GM19238 (cell line): Measurements from ENCODE around the gene ZNF385B.
"Not testable (repeated sequence)": the region's sequence is repeated elsewhere in the genome, so short reads cannot be mapped to it uniquely, and the experiment has no call there.

ENCODE experiments used
- DNase-seq: peaks from one replicate; pipeline ENCODE4 v3.0.0; 2011; ENCODE audit warnings: low spot score; ENCODE audit not compliant: insufficient read length

Gene ZNF385B

GRCh38 chr2:179636100-179636980 lies 225.1 kb downstream of the ZNF385B start:
- DNase-seq = no peak

GRCh38 chr2:179631769-179632385 lies 229.5 kb downstream of the ZNF385B start:
- not testable (repeated sequence) for DNase-seq

GRCh38 chr2:179629776-179630175 lies 231.6 kb downstream of the ZNF385B start:
- not testable (repeated sequence) for DNase-seq

GRCh38 chr2:179626261-179626660 lies 235.2 kb downstream of the ZNF385B start:
- DNase-seq = no peak

- no peak for DNase-seq
These were observed 238.6 kb downstream of the ZNF385B start for GRCh38 chr2:179622635-179623300.

- DNase-seq = no peak
These were observed 239.3 kb downstream of the ZNF385B start for GRCh38 chr2:179622112-179622511.

GRCh38 chr2:179619947-179620467 lies 241.4 kb downstream of the ZNF385B start:
- DNase-seq = no peak

- DNase-seq = no peak
These were observed 247.3 kb downstream of the ZNF385B start for GRCh38 chr2:179614121-179614520.

GRCh38 chr2:179613701-179614100 lies 247.7 kb downstream of the ZNF385B start:
- no peak for DNase-seq

- DNase-seq = no peak
These were observed 248.1 kb downstream of the ZNF385B start for GRCh38 chr2:179613299-179613651.

GRCh38 chr2:179612591-179613298 lies 248.7 kb downstream of the ZNF385B start:
- no peak for DNase-seq

- no peak for DNase-seq
These were observed 249.3 kb downstream of the ZNF385B start for GRCh38 chr2:179612108-179612507.

GRCh38 chr2:179606141-179606540 lies 255.3 kb downstream of the ZNF385B start:
- no peak for DNase-seq

- no peak for DNase-seq
These were observed 256.1 kb downstream of the ZNF385B start for GRCh38 chr2:179605341-179605740.

- DNase-seq = no peak
These were observed 256.8 kb downstream of the ZNF385B start for GRCh38 chr2:179604598-179604997.

GRCh38 chr2:179602452-179602851 lies 259.0 kb downstream of the ZNF385B start:
- DNase-seq = no peak

GRCh38 chr2:179596018-179596417 lies 265.4 kb downstream of the ZNF385B start:
- DNase-seq = no peak

- no peak for DNase-seq
These were observed 266.1 kb downstream of the ZNF385B start for GRCh38 chr2:179595284-179595683.

- DNase-seq = no peak
These were observed 266.9 kb downstream of the ZNF385B start for GRCh38 chr2:179594268-179595112.

- DNase-seq = no peak
These were observed 268.1 kb downstream of the ZNF385B start for GRCh38 chr2:179593323-179593722.
